GM06990 (cell line): Measurements from ENCODE around the gene HPS4.

ENCODE experiments used
- DNase-seq: peaks from one replicate; pipeline ENCODE4 v3.0.0-alpha.2; 2011; ENCODE audit not compliant: insufficient read length; ENCODE audit errors: extremely low read depth
- H3K27me3 ChIP-seq: replicated peaks from 2 replicates; pipeline ENCODE4 v1.6.0; 2011; ENCODE audit warnings: low read length; ENCODE audit not compliant: control insufficient read depth, insufficient read depth
- H3K36me3 ChIP-seq: 2 replicates; pipeline ENCODE4 v1.5.1; 2011; ENCODE audit warnings: low read length; ENCODE audit not compliant: control insufficient read depth, insufficient read depth
- H3K4me3 ChIP-seq: replicated peaks from 2 replicates; pipeline ENCODE4 v1.5.1; 2011; ENCODE audit warnings: low read depth, mild to moderate bottlenecking, control low read depth, low read length
- TF ChIP-seq, protein P1 (sequence below): IDR thresholded peaks from 2 replicates; pipeline ENCODE4 v1.5.1; 2011; ENCODE audit warnings: low read length, control low read depth, mild to moderate bottlenecking, inconsistent platforms; ENCODE audit not compliant: insufficient read depth, poor library complexity, severe bottlenecking

HPS4 gene

DNA sequence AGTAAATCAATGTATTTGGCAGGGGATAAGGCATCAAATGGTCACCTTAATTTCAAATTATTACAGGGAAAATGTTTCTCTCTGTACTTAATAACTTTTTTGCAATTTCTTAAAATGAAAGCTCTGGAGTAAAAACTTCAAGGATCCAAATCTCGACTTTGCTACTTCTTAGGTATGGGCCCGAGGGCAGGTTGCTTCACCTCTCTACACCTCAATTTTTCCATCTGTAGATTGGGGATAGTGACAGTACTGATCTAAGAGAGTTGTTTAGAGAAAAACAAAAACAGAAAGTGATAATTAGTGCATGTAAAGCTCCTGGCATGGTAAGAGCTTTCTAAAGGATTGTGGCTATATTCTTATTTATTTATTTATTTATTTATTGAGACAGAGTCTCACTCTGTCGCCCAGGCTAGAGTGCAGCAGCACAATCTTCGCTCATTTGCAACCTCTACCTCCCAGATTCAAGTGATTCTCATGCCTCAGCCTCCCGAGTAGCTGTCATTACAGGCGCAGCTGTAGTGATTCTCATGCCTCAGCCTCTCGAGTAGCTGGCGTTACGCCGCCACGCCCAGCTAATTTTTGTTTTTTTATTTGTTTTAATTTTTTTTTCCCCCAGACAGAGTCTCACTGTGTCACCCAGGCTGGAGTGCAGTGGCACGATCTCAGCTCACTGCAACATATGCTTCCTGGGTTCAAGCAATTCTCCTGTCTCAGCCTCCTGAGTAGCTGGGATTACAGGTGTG is 31.0 kb upstream of the HPS4 start:
- no peaks in the 10 kb centered on the region for H3K27me3 ChIP-seq
- no peak overlapping the region for H3K4me3 ChIP-seq
- DNase-seq = no peak
- H3K36me3 ChIP-seq = peaks cover 3% of the 10 kb centered on the region; the same call in 1 of the 2 replicates
- TF ChIP-seq, protein P1, sequence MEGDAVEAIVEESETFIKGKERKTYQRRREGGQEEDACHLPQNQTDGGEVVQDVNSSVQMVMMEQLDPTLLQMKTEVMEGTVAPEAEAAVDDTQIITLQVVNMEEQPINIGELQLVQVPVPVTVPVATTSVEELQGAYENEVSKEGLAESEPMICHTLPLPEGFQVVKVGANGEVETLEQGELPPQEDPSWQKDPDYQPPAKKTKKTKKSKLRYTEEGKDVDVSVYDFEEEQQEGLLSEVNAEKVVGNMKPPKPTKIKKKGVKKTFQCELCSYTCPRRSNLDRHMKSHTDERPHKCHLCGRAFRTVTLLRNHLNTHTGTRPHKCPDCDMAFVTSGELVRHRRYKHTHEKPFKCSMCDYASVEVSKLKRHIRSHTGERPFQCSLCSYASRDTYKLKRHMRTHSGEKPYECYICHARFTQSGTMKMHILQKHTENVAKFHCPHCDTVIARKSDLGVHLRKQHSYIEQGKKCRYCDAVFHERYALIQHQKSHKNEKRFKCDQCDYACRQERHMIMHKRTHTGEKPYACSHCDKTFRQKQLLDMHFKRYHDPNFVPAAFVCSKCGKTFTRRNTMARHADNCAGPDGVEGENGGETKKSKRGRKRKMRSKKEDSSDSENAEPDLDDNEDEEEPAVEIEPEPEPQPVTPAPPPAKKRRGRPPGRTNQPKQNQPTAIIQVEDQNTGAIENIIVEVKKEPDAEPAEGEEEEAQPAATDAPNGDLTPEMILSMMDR = no peak

DNA sequence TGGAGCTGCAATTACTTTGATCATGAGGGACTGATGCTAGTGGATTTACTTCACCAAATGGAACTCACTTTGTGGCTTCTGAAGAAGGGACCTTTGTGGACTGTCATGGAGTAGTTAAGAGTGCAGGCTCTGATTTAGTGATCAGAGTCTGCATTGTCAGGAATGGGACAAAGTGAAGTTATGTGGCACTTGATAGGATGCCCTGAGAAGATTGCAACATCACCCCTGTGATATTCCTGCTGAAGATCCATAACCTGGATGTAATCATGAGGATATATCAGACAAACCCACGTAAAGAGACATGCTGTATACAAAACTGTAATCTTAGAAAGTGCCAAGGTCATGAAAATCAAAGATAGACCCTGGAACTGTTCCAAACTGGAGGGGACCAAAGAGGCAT is 30.3 kb upstream of the HPS4 start:
- Histone ChIP-seq H3K36me3 (peaks cover 9% of the 10 kb centered on the region), H3K27me3 (no peaks in the 10 kb centered on the region), H3K4me3 (no peak overlapping the region; the same call in 1 of the 2 replicates)
- TF ChIP-seq, protein P1 = no peak
- DNase-seq = no peak

DNA sequence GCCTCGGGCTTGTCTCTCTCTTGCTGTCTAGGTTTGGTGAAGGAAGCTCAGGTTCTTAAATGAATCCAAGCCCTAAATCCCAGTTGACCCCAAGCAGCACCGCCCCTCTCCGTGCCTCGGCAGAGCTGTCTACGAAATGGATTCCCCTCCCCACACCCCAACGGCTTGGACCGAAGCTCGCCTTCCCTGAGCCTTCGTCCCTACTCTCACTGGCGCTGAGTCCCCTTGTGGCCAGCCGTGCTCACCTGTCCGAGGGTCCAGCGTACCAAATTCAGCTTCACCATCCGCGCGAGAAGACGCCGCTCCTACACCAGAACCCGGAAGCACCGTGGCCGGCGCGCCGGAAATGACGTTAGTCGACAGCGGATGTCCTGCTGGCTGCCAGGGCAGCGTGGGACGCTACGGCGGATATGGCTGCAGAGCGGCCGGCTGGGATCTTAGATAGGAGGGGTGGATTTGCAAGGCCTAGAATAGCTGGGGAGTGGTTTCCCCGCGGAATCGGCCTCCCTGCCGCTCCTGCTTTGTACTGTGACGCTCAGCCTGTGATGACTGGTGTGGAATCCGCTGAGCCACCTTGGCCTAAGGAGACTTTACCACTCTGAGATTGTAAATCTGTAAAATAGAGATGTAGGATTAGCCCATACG is 28.7 kb upstream of the HPS4 start, which contains the start of gene TFIP11:
TSS of gene TFIP11 (minus strand) at position 325 of the 645 bp plus-strand sequence. CDS start 2,201 bp downstream, outside the sequence.
- Histone ChIP-seq H3K4me3 (peak within 1 kb of the TSS; percentile 100), H3K36me3 (peaks cover 10% of the 10 kb centered on the region), H3K27me3 (no peaks in the 10 kb centered on the region)
- TF ChIP-seq, protein P1 = no peak
- peak; percentile 88 for DNase-seq

DNA sequence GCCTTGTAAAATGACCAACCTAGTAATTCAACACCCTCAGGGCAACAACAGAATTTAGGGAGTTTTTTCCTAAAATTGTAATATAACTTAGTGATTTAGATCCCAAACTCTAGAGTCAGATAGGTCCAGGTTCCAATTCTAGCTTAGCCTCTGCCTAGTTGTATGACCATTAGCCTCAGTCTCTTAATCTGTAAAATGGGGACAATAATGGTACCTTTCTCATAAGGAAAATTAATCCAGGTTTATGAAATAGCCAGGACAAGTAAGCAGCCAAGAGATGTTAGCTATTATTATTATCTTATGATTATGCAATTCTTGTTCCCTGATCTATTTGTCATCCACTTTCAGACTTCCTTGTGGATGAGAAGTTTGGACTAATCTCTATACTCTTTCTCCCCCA is 24.6 kb upstream of the HPS4 start:
- TF ChIP-seq, protein P1 = no peak
- no peak for DNase-seq
- Histone ChIP-seq H3K36me3 (peaks cover 25% of the 10 kb centered on the region), H3K4me3 (no peak overlapping the region), H3K27me3 (no peaks in the 10 kb centered on the region)

DNA sequence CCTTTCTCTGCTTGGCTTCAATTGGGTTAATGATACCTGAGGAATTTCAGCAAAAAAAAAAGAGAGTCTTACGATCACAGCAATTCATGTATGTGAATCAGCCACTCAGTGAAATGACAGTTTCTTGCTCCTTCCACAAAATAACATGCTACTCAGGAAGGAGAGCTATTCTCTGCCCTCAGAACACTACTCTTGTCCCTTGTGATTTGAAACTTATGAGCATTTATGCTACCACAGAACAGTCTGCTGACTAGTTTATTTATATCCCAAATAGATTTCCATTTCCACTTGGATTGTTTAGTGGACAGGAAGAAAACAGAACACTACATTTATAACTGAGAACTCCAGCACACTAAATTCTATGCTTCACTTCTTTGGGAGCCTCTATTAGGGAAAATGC is 20.2 kb upstream of the HPS4 start:
- no peak overlapping the region for H3K4me3 ChIP-seq
- no peaks in the 10 kb centered on the region for H3K27me3 ChIP-seq
- TF ChIP-seq, protein P1 = no peak
- no peak for DNase-seq
- peaks cover 35% of the 10 kb centered on the region for H3K36me3 ChIP-seq
